Brain microvascular endothelial cell (primary cell): ENCODE measurements around the gene RBM17.
A peak's percentile ranks its signal among the peaks of the same experiment; 100 is the strongest.

Experiments used
- DNase-seq: peaks from one replicate; pipeline ENCODE4 v3.0.0-alpha.2; 2020
- H3K27ac ChIP-seq: fragments of 250-450 bp; sonication (Bioruptor Pico); 2 replicates; pipeline ENCODE4 v1.5.1; 2020; ENCODE audit warnings: mild to moderate bottlenecking, moderate library complexity
- H3K27me3 ChIP-seq: fragments of 250-450 bp; sonication (Bioruptor Pico); replicated peaks from 2 replicates; pipeline ENCODE4 v1.5.1; 2020; ENCODE audit warnings: mild to moderate bottlenecking
- H3K36me3 ChIP-seq: fragments of 250-450 bp; sonication (Bioruptor Pico); replicated peaks from 2 replicates; pipeline ENCODE4 v1.5.1; 2020; ENCODE audit warnings: mild to moderate bottlenecking
- H3K4me3 ChIP-seq: 2 replicates; pipeline ENCODE4 v1.5.1; 2011; ENCODE audit warnings: low read depth, mild to moderate bottlenecking, control low read depth, low read length, moderate library complexity
- in situ Hi-C: cut with HindIII; loops from 2 replicates; pipeline ENCODE4 v1.10.0; 2017; ENCODE audit warnings: low sequenced_read_pairs, low pct_ligation_motif_present
- TF ChIP-seq, protein P1 (sequence below): IDR thresholded peaks from 2 replicates; pipeline ENCODE4 v1.5.1; 2011; ENCODE audit warnings: low read depth, mild to moderate bottlenecking, moderate library complexity, low read length, control low read depth, inconsistent platforms; ENCODE audit errors: missing control alignments

RBM17 gene

DNA sequence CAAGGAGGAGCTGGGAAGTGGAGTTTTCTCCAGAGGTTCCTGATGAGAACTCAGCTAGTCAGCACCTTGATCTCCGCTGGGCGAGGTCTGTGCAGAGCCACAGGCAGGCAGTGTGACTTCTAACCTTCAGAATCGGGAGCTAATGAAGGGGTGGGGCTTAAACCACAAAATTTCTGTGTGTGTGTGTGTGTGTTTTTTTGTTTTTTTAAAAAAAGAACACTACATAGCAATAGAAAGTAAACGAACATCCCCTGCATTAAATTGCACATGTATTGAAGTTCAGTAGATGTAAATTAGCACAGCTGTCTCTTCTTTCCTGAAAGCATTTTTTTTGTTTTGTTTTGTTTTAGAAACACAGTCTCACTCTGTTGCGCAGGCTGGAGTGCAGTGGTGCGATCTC is 46.2 kb downstream of the RBM17 start:
- in situ Hi-C loops = no loop called here
- Histone ChIP-seq H3K36me3 (no peaks in the 10 kb centered on the region), H3K27ac (no peak overlapping the region), H3K4me3 (no peak overlapping the region), H3K27me3 (no peaks in the 10 kb centered on the region)
- DNase-seq = no peak
- TF ChIP-seq, protein P1, sequence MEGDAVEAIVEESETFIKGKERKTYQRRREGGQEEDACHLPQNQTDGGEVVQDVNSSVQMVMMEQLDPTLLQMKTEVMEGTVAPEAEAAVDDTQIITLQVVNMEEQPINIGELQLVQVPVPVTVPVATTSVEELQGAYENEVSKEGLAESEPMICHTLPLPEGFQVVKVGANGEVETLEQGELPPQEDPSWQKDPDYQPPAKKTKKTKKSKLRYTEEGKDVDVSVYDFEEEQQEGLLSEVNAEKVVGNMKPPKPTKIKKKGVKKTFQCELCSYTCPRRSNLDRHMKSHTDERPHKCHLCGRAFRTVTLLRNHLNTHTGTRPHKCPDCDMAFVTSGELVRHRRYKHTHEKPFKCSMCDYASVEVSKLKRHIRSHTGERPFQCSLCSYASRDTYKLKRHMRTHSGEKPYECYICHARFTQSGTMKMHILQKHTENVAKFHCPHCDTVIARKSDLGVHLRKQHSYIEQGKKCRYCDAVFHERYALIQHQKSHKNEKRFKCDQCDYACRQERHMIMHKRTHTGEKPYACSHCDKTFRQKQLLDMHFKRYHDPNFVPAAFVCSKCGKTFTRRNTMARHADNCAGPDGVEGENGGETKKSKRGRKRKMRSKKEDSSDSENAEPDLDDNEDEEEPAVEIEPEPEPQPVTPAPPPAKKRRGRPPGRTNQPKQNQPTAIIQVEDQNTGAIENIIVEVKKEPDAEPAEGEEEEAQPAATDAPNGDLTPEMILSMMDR = no peak

DNA sequence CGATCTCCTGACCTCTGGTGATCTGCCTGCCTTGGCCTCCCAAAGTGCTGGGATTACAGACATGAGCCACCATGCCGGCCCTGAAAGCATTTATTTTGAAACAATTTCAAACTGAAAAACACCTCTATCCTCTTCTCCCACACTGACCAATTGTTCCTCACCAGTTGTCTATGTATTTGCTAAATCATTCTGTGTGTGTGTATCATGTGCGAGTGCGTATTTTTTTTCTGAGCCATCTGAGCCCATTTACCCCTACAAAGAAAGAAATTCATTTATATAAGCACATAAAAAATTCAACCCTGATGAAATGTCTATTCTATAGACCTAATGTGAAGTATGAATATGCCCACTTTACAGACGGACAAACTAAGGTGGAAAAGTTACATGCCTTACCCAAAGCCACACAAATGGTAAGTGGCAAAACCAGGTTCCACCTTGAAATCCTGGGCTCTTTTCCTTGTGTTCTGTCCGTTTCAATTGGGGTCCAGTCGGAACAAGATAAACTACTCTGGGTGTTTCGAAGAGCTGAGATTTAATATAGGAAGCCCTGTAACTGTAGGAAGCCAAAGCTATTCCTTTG is 46.8 kb downstream of the RBM17 start:
- no peak for DNase-seq
- Histone ChIP-seq H3K36me3 (no peaks in the 10 kb centered on the region), H3K27me3 (no peaks in the 10 kb centered on the region), H3K27ac (no peak overlapping the region), H3K4me3 (no peak overlapping the region)
- TF ChIP-seq, protein P1 = no peak
- in situ Hi-C loops = no loop called here

DNA sequence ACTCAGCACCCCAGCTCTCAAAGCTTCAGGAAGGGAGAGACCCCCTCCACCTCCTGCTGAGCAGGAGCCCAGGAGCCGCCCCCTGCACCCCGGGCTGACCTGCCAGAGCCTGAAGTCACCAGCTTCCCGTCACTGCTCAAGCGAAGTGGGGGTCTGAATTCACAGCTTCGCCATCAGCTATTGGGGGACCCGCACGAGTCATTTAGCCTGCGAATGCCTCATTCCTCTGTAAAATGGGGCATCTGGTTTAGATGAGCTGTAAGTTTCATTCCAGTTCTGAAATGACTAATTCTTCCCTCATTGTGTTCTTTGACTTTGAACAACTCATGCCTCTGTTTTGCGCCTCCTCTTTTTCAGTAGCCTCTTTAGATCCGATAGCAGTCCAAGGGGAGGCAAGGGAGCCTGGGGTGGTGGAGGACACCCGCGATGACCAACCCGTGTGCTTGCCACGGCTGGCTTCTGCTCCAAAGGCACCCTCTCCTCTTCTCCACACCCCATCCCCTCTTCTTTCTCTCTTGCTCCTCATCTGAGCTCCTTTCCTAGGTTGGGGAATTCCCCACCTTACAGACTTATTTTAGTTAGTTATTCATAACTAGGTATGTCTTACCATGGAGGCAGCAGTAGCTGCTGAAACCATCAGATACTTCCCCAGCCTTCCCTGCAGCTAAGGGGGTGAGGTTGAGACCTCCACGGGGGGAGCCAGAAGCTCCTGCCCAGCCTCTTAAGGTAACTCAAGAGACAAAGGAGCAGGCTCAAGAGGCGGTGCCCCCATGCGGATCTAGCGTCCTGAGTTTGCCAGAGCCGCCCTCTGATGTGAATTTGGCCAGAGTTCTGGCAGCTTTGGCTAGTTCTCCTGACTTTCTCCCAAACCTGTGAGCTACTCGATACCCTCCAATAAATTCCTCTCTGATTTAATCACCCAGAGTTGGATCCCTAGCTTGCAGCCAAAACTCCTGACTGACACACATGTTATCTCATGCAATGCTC is 47.7 kb downstream of the RBM17 start:
- H3K27me3 ChIP-seq = no peaks in the 10 kb centered on the region
- peak; percentile 54 for DNase-seq
- H3K36me3 ChIP-seq = no peaks in the 10 kb centered on the region
- TF ChIP-seq, protein P1 = peak; percentile 2
- H3K27ac ChIP-seq = no peak overlapping the region
- no peak overlapping the region for H3K4me3 ChIP-seq
- in situ Hi-C loops = no loop called here

DNA sequence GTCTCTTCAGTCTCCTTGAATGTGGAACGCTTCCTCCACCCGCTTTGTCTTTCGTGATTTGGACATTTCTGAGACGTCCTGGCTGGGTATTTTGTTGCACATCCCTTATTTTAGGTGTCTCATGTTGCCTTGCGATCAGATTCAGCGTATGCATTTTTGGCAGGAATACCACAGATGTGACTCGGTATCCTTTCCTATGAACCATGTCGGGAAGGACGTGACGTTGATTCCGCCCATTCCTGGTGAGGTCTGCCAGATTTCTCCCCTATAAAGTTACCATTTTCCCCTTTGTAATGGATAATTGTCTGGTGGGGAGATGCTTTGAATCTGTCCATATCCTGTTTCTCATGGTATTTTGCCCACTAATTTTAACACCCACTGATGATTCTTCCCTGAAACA is 49.6 kb downstream of the RBM17 start:
- Histone ChIP-seq H3K27ac (no peak overlapping the region), H3K36me3 (no peaks in the 10 kb centered on the region), H3K4me3 (no peak overlapping the region), H3K27me3 (no peaks in the 10 kb centered on the region)
- no peak for DNase-seq
- in situ Hi-C loops = no loop called here
- TF ChIP-seq, protein P1 = no peak

DNA sequence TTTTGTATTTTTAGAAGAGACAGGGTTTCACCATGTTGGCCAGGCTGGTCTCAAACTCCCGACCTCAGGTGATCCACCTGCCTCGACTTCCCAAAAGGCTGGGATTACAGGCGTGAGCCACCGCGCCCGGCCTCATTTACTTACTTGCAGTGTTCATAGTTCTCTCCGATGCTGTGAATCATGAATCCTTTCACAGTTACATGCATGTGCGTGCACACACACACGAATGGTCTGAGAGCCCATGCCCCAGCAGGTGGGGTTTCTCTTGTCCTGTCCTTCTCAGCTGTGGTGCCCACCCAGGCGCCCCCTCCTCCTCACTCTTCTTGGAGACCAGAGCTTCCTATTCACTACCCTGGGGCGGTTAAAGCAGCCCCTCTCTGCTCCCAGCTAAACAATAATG is 50.6 kb downstream of the RBM17 start:
- TF ChIP-seq, protein P1 = no peak

More for the DNA sequence above, 50.6 kb downstream of the RBM17 start:
- no peaks in the 10 kb centered on the region for H3K27me3 ChIP-seq
- no peak for DNase-seq
- in situ Hi-C loops = no loop called here
- H3K4me3 ChIP-seq = no peak overlapping the region
- no peaks in the 10 kb centered on the region for H3K36me3 ChIP-seq
- H3K27ac ChIP-seq = no peak overlapping the region
